ENCODE measurements around the gene PPP1R13B.

GRCh38 chr14:103884854-103885253 lies 37.5 kb upstream of the PPP1R13B start:
- TF ChIP-seq YY1 (IDR thresholded peaks at IDR 0.05; ENCODE audit: insufficient read depth, insufficient read length) (no peak), ZNF274 (IDR thresholded peaks at IDR 0.05; ENCODE audit: low read depth, low read length) (no peak)
